Esophagus muscularis mucosa (tissue), 4 donors: ENCODE results near the gene ORM1. TPM values are rescaled to one million over a fixed set of nuclear protein-coding genes. Genes with fewer than 3 reads are reported as not detected.
"Not testable (repeated sequence)": the region's sequence is repeated elsewhere in the genome, so short reads cannot be mapped to it uniquely, and the experiment has no call there.

Experiments used
- DNase-seq: peaks from one replicate; pipeline ENCODE4 v3.0.0-alpha.2; 2017; ENCODE audit errors: extremely low spot score
- H3K27ac ChIP-seq, 4 donors: fragments of 200-600 bp; sonication (generic); replicated peaks in 1 of 4; 1 replicate in 3 of 4; 2 replicates in 1 of 4; pipeline ENCODE4 v1.5.1; 2016 to 2019; ENCODE audit warnings: mild to moderate bottlenecking in 1 of 4
- H3K27me3 ChIP-seq, 4 donors: fragments of 200-600 bp; sonication (generic); one replicate each; pipeline versions ENCODE4 v1.5.1 to v1.6.0; 2016 to 2019
- H3K36me3 ChIP-seq, 4 donors: fragments of 200-600 bp; sonication (generic); one replicate each; pipeline ENCODE4 v1.5.1; 2016 to 2019
- H3K4me1 ChIP-seq, 4 donors: fragments of 200-600 bp; sonication (generic); one replicate each; pipeline ENCODE4 v1.5.1; 2016 to 2019
- H3K4me3 ChIP-seq, 4 donors: fragments of 200-600 bp; sonication (generic); 1 replicate in 2 of 4; 2 replicates in 2 of 4; pipeline ENCODE4 v1.5.1; 2016 to 2019; ENCODE audit warnings: mild to moderate bottlenecking in 4 of 4, moderate library complexity in 1 of 4
- H3K9me3 ChIP-seq, 4 donors: fragments of 200-600 bp; sonication (generic); 1 replicate in 3 of 4; 2 replicates in 1 of 4; pipeline ENCODE4 v1.5.1; 2016 to 2019
- CTCF ChIP-seq, 3 experiments: fragments of 200-600 bp in 2 of 3; fragments of 450-650 bp in 1 of 3; sonication (generic) in 2 of 3; IDR thresholded peaks; one replicate each; pipeline ENCODE4 v1.5.1; 2017 to 2019; ENCODE audit warnings: antibody characterized with exemption in 3 of 3, mild to moderate bottlenecking in 2 of 3, moderate library complexity in 1 of 3
- EP300 ChIP-seq: sonication (generic); formaldehyde crosslinking; IDR thresholded peaks from one replicate; pipeline ENCODE4 v1.6.1; 2017; ENCODE audit warnings: antibody characterized with exemption
- POLR2A ChIP-seq: fragments of 450-650 bp; IDR thresholded peaks from one replicate; pipeline ENCODE4 v1.6.1; 2017; ENCODE audit warnings: antibody characterized with exemption, moderate library complexity, mild to moderate bottlenecking, low read depth
- POLR2AphosphoS5 ChIP-seq, 2 donors: sonication (generic); formaldehyde crosslinking; IDR thresholded peaks; one replicate each; pipeline ENCODE4 v1.6.1; 2017; ENCODE audit warnings: antibody characterized with exemption in 2 of 2
- WGBS: methylation state at CpG from one replicate; pipeline ENCODE4 v1.1.5; 2018; 5-methylcytosine and 5-hydroxymethylcytosine counted together
- intact Hi-C: fragments of 100-400 bp; cut with DNase I; formaldehyde crosslinking; loops from one replicate; pipeline ENCODE4 v1.15.1; 2023
- total RNA-seq, 4 donors: library from RNA; depleted of rRNA; stranded (reverse); fragments of >200 nt; gene quantifications; one replicate each; pipeline versions ENCODE4 v1.1.0 to v1.2.1, GENCODE V29; 2016

ORM1 gene
- total RNA-seq, 4 donors from 2014 or later: 1.3 TPM; not detected in 3

- DNase-seq: no peak
- no peaks in the 10 kb centered on the region for H3K9me3 ChIP-seq
- peaks cover 0 to 15% (median 0%) of the 10 kb centered on the region in 4 donors for H3K27me3 ChIP-seq
- no peak overlapping the region for H3K4me3 ChIP-seq
- H3K27ac ChIP-seq: no peak overlapping the region
- intact Hi-C loops: loop anchor here (10.0 kb wide), 1 partner anchor 154 kb away; no protein-coding TSS in a partner anchor
- peaks cover 0 to 10% (median 0%) of the 10 kb centered on the region in 4 donors for H3K36me3 ChIP-seq
- H3K4me1 ChIP-seq: no peaks in the 10 kb centered on the region
- WGBS: 72% methylated on average over 10 of the region's 10 CpGs
- TF ChIP-seq EP300 (no peak), CTCF (IDR thresholded peaks at IDR 0.05) (no peak), POLR2AphosphoS5 (IDR thresholded peaks at IDR 0.05) (no peak), POLR2A (no peak)
These were observed 7.7 kb downstream of the ORM1 start for GRCh38 chr9:114330636-114331035.

DNA sequence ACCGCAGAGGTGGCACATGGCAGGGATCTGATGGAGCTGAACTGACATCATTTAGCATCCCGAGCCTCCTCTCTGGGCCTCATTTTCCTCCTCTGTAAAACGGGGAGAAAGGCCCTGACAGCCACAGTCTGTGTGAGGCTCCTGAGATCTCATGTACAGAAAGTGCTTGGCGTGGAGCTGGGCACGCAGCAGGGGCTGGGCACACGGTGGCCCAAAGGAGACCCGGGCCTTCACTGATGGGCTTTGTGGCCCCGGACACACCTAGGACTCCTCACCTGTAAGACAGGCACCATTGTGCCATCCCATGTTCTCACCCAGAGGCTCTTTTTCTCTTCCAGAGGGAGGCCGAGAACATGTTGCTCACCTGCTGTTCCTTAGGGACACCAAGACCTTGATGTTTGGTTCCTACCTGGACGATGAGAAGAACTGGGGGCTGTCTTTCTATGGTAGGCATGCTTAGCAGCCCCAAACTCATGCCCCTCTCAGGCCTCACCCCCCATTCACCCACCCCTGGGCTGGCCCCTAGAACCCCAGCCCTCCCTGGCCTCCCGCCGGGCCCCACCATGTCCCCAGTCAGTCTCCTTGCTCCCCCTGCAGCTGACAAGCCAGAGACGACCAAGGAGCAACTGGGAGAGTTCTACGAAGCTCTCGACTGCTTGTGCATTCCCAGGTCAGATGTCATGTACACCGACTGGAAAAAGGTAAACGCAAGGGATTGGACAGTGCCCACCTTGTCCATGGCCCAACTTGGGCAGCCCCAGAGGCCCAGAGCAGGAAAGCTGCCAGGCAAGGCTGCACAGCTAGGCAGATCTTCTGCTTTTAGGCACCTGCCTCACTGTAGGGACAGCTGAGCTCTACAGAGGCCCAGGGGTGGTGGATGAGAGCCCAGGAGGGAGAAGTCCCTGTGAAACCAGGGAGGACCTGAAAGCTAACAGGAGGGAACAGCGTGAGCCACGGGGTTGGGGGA lies 8.6 kb downstream of the ORM1 start:
- not testable (repeated sequence) for H3K4me3 ChIP-seq, H3K9me3 ChIP-seq, H3K27ac ChIP-seq, DNase-seq, H3K4me1 ChIP-seq
- WGBS: 79% methylated on average over 12 of the region's 19 CpGs
- intact Hi-C loops: loop anchor here (10.0 kb wide), 1 partner anchor 153 kb away; no protein-coding TSS in a partner anchor
- Histone ChIP-seq H3K36me3 (peaks cover 2 to 17% (median 5%) of the 10 kb centered on the region in 4 donors), H3K27me3 (peaks cover 0 to 15% (median 0%) of the 10 kb centered on the region in 4 donors)

- not testable (repeated sequence) for H3K4me1 ChIP-seq, H3K4me3 ChIP-seq, DNase-seq, H3K27ac ChIP-seq, H3K9me3 ChIP-seq
- peaks cover 12 to 28% (median 15%) of the 10 kb centered on the region in 4 donors for H3K36me3 ChIP-seq
- peaks cover 0 to 15% (median 0%) of the 10 kb centered on the region in 4 donors for H3K27me3 ChIP-seq
- WGBS: 66% methylated on average over 3 of the region's 4 CpGs
- intact Hi-C loops: loop anchor here (10.0 kb wide), 1 partner anchor 152 kb away; no protein-coding TSS in a partner anchor
These were observed 9.7 kb downstream of the ORM1 start for GRCh38 chr9:114332474-114333040.

- peaks cover 20 to 40% (median 25%) of the 10 kb centered on the region in 4 donors for H3K36me3 ChIP-seq
- intact Hi-C loops: loop anchor here (10.0 kb wide), 1 partner anchor 151 kb away; no protein-coding TSS in a partner anchor
- DNase-seq, H3K27me3 ChIP-seq, H3K4me3 ChIP-seq, H3K27ac ChIP-seq, H3K4me1 ChIP-seq, H3K9me3 ChIP-seq: not testable (repeated sequence)
- 75% methylated on average over 2 of the region's 4 CpGs for WGBS
These were observed 10.8 kb downstream of the ORM1 start for GRCh38 chr9:114333718-114334117.

DNA sequence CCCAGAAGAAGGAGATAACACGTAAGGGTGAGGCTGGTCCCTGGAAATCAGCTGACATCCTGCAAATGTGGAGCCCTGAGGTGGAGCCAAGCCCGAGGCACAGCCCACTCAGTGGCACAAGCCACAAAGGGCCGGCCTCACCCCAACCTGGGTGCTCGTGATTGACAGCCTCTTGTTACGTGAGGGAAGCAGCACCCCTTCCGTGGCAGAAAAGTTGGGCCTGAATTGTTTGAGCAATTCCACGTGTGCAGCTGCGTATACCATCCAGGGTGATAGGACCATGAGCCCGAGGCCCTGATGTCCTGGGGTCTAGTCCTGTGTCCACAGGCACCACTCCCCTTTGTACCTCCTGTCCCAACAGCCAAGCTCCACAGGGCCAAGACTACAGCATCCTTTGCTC lies 11.6 kb downstream of the ORM1 start:
- intact Hi-C loops: loop anchor here (10.0 kb wide), 1 partner anchor 150 kb away; no protein-coding TSS in a partner anchor
- 100% methylated on average over 7 of the region's 9 CpGs for WGBS
- Histone ChIP-seq H3K36me3 (peaks cover 21 to 47% (median 31%) of the 10 kb centered on the region in 4 donors), H3K4me3 (no peak overlapping the region), H3K4me1 (no peaks in the 10 kb centered on the region), H3K27ac (no peak overlapping the region), H3K27me3 (peaks cover 0 to 3% (median 0%) of the 10 kb centered on the region in 4 donors), H3K9me3 (no peaks in the 10 kb centered on the region)
- no peak for DNase-seq
- TF ChIP-seq EP300: no peak
- no peak for TF ChIP-seq POLR2AphosphoS5 (IDR thresholded peaks at IDR 0.05)

DNA sequence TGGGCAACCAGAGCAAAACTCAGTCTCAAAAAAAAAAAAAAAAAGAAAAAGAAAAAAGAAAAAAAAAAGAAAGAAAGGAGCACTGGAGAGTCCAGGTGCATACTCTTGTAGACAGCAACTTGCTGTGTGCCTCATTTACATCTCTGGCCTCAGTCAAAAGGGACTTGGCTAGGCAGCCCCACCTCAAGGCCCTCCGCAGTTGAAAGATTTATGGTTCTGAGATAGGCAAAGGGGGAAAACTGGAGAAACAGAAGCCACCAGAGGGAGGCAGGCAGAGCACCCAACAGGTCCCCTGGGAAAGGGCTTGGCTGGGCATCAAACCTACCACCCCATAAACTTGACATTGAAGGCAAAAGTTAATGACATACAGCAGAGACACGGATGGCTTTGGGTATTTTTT lies 12.8 kb downstream of the ORM1 start:
- 77% methylated on average over 2 of the region's 2 CpGs for WGBS
- Histone ChIP-seq H3K27ac (no peak overlapping the region), H3K4me1 (no peaks in the 10 kb centered on the region), H3K36me3 (peaks cover 25 to 60% (median 44%) of the 10 kb centered on the region in 4 donors), H3K27me3 (peaks cover 0 to 3% (median 0%) of the 10 kb centered on the region in 4 donors), H3K9me3 (no peaks in the 10 kb centered on the region), H3K4me3 (no peak overlapping the region)
- TF ChIP-seq CTCF (IDR thresholded peaks at IDR 0.05) (no peak), POLR2AphosphoS5 (IDR thresholded peaks at IDR 0.05) (no peak), EP300 (no peak)
- DNase-seq: no peak
- intact Hi-C loops: loop anchor here (10.0 kb wide), 1 partner anchor 149 kb away; no protein-coding TSS in a partner anchor
